Gastrocnemius medialis (tissue), 4 donors: ENCODE data around the gene CEACAM19.

Experiments
- CTCF ChIP-seq, 5 experiments: fragments of 450-650 bp in 3 of 5; fragments of 200-600 bp in 2 of 5; sonication (generic) in 2 of 5; IDR thresholded peaks in 4 of 5; conservative IDR thresholded peaks in 1 of 5; 1 replicate in 4 of 5; 2 replicates in 1 of 5; pipeline ENCODE4 v1.5.1; 2016 to 2019; ENCODE audit warnings: antibody characterized with exemption in 5 of 5, mild to moderate bottlenecking in 3 of 5, moderate library complexity in 3 of 5
- POLR2A ChIP-seq, 2 donors: fragments of 450-650 bp; IDR thresholded peaks; one replicate each; pipeline ENCODE4 v1.6.1; 2017; ENCODE audit warnings: antibody characterized with exemption in 2 of 2, mild to moderate bottlenecking in 2 of 2, moderate library complexity in 2 of 2

DNA sequence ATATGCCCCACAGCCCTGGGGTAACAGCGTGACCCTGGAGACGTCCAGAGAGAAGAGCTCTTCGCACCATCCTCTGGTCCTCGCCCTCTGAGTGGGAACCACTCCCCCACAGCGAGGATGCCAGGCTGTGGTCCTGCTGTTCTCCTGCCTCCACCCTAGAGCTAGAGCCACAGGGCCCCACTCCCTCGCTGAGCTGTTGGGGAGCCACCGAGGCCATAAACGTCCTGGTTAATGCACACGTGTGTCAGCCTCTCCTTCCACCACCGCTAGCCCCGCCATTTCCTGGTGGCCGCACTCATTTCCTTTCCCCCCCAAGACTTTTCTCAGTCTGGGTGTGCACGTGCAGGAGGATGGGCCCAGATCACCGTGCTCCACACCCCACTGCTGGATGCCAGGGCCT is 39.2 kb downstream of the CEACAM19 start:
- TF ChIP-seq CTCF (IDR thresholded peaks at IDR 0.05 in 4 of 5, conservative IDR thresholded peaks at IDR 0.05 in 1 of 5) (no peak), POLR2A (IDR thresholded peaks at IDR 0.05) (no peak)
